Activated T-helper 1 cell treated with anti-CD3 and anti-CD28 coated beads, Interleukin-12 subunit alpha, Interleukin-12 subunit beta, Interleukin-2, Interleukin-4 antibody, amounts not matched to agents 30 ng/mL and 10 ng/mL and 1 ng/mL, durations not matched to agents 14 hours and 24 hours and 36 hours (primary cell): ENCODE data around the gene FGF11. TPM values are rescaled to one million over a fixed set of nuclear protein-coding genes. Genes with fewer than 3 reads are reported as not detected.
A peak's percentile ranks its signal among the peaks of the same experiment; 100 is the strongest.

Experiments used
- DNase-seq: peaks from one replicate; pipeline ENCODE4 v3.0.0; 2021; ENCODE audit warnings: low spot score
- H3K27ac Mint-ChIP-seq: one replicate; pipeline ENCODE4 v1.8.0; 2021; ENCODE audit warnings: mild to moderate bottlenecking, mixed read lengths
- H3K27me3 Mint-ChIP-seq: one replicate; pipeline ENCODE4 v1.8.0; 2022; ENCODE audit warnings: mild to moderate bottlenecking, moderate library complexity, mixed read lengths; ENCODE audit not compliant: insufficient read depth
- H3K36me3 Mint-ChIP-seq: one replicate; pipeline ENCODE4 v1.8.0; 2021; ENCODE audit warnings: low read depth, mixed read lengths
- H3K4me1 Mint-ChIP-seq: one replicate; pipeline ENCODE4 v1.8.0; 2021; ENCODE audit warnings: low read depth, mixed read lengths
- H3K4me3 Mint-ChIP-seq: one replicate; pipeline ENCODE4 v1.8.0; 2021; ENCODE audit warnings: mild to moderate bottlenecking, moderate library complexity, mixed read lengths
- H3K9me3 Mint-ChIP-seq: one replicate; pipeline ENCODE4 v1.8.0; 2021; ENCODE audit warnings: mixed read lengths
- intact Hi-C: fragments of 100-400 bp; cut with micrococcal nuclease; formaldehyde crosslinking; loops from one replicate; pipeline ENCODE4 v1.15.1; 2024
- total RNA-seq: library from RNA; stranded (reverse); gene quantifications from 2 replicates; pipeline ENCODE4 v1.2.3, GENCODE V29; 2022

FGF11 gene
- total RNA-seq, 1 donor from 2014 or later: 6.4 TPM

DNA sequence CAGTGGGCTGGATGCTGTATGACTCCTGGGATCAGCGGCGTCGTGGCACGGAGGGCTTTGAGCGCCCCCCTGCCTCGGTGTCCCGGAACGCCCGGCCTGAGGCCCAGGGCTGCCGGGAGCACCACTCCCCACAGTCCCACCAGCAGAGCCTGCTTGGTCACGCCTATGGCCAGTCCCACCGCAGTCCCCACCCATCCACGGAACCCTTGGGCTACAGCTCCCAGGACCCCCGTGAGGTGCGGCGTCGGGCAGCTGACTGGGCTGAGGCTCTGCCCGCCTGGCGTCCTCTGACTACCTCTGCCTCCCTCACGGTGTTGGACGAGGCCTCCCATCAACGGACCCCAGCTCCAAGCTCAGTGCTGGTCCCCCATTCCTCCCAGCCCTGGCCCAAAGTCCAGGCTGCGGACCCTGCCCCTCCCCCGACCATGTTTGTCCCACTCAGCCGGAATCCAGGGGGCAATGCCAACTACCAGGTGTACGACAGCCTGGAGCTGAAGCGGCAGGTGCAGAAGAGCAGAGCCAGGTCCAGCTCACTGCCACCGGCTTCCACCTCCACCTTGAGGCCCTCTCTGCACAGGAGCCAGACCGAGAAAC is 12.3 kb upstream of the FGF11 start:
- no peak overlapping the region for H3K27ac Mint-ChIP-seq
- H3K4me3 Mint-ChIP-seq: no peak overlapping the region
- no peaks in the 10 kb centered on the region for H3K36me3 Mint-ChIP-seq
- no peaks in the 10 kb centered on the region for H3K27me3 Mint-ChIP-seq
- no peaks in the 10 kb centered on the region for H3K9me3 Mint-ChIP-seq
- intact Hi-C loops: no loop called here
- DNase-seq: no peak
- no peaks in the 10 kb centered on the region for H3K4me1 Mint-ChIP-seq

- no peaks in the 10 kb centered on the region for H3K36me3 Mint-ChIP-seq
- intact Hi-C loops: no loop called here
- H3K27ac Mint-ChIP-seq: no peak overlapping the region
- no peak for DNase-seq
- no peaks in the 10 kb centered on the region for H3K9me3 Mint-ChIP-seq
- no peak overlapping the region for H3K4me3 Mint-ChIP-seq
- no peaks in the 10 kb centered on the region for H3K27me3 Mint-ChIP-seq
- no peaks in the 10 kb centered on the region for H3K4me1 Mint-ChIP-seq
Observed at GRCh38 chr17:7427549-7427948, 11.8 kb upstream of the FGF11 start.

- Mint-ChIP-seq H3K36me3 (no peaks in the 10 kb centered on the region), H3K27me3 (no peaks in the 10 kb centered on the region), H3K4me3 (no peak within 1 kb of the TSS), H3K27ac (no peak within 1 kb of the TSS), H3K9me3 (no peaks in the 10 kb centered on the region), H3K4me1 (no peaks in the 10 kb centered on the region)
- intact Hi-C loops: no loop called here
- no peak for DNase-seq
Observed at GRCh38 chr17:7428557-7428956, 10.8 kb upstream of the FGF11 start, which contains the start of gene SPEM3. SPEM3 (plus strand) TSS chr17:7428857; CDS start chr17:7428903, 46 bp downstream.

- Mint-ChIP-seq H3K4me1 (no peaks in the 10 kb centered on the region), H3K9me3 (no peaks in the 10 kb centered on the region), H3K27me3 (no peaks in the 10 kb centered on the region), H3K36me3 (no peaks in the 10 kb centered on the region), H3K27ac (no peak overlapping the region), H3K4me3 (no peak overlapping the region)
- intact Hi-C loops: no loop called here
- no peak for DNase-seq
Observed at GRCh38 chr17:7429722-7430121, 9.6 kb upstream of the FGF11 start.

DNA sequence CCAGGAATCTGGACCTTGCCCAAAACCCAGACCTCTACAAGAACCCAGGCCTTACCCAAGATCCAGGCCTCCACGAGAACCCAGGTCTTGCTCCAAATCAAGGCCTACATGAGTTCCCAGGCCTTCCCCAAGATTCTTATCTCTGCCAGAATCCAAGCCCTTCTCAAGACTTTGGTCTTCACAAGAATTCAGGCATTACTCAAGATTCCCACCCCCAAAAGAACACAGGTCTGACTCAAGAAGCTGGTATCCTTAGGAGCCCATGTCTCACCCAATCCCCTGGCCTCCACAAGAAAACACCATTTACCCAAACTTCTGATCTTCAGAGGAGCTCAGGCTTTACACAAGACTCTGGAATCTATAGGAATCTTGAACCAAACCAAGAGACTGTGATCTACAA is 8.1 kb upstream of the FGF11 start:
- peaks cover 8% of the 10 kb centered on the region for H3K4me1 Mint-ChIP-seq
- H3K27me3 Mint-ChIP-seq: no peaks in the 10 kb centered on the region
- intact Hi-C loops: no loop called here
- no peak overlapping the region for H3K4me3 Mint-ChIP-seq
- DNase-seq: no peak
- no peak overlapping the region for H3K27ac Mint-ChIP-seq
- no peaks in the 10 kb centered on the region for H3K36me3 Mint-ChIP-seq
- H3K9me3 Mint-ChIP-seq: no peaks in the 10 kb centered on the region

GRCh38 chr17:7432296-7432695 is 7.0 kb upstream of the FGF11 start:
- intact Hi-C loops: no loop called here
- DNase-seq: no peak
- H3K9me3 Mint-ChIP-seq: no peaks in the 10 kb centered on the region
- H3K4me3 Mint-ChIP-seq: no peak overlapping the region
- H3K4me1 Mint-ChIP-seq: peaks cover 16% of the 10 kb centered on the region
- H3K36me3 Mint-ChIP-seq: no peaks in the 10 kb centered on the region
- no peaks in the 10 kb centered on the region for H3K27me3 Mint-ChIP-seq
- no peak overlapping the region for H3K27ac Mint-ChIP-seq

- intact Hi-C loops: loop anchor here (1.0 to 5.0 kb wide), 14 partner anchors 19 to 421 kb away; partner anchors contain the start of genes EIF5A, ELP5, NAA38 and NEURL4
- Mint-ChIP-seq H3K4me3 (peak overlapping the region; percentile 91), H3K9me3 (no peaks in the 10 kb centered on the region), H3K36me3 (peaks cover 7% of the 10 kb centered on the region), H3K27ac (peak overlapping the region; percentile 94), H3K4me1 (peaks cover 43% of the 10 kb centered on the region), H3K27me3 (peaks cover 5% of the 10 kb centered on the region)
- DNase-seq: peak; percentile 68
Observed at GRCh38 chr17:7435676-7436555, 3.4 kb upstream of the FGF11 start.

- Mint-ChIP-seq H3K4me1 (peaks cover 43% of the 10 kb centered on the region), H3K9me3 (no peaks in the 10 kb centered on the region), H3K36me3 (peaks cover 9% of the 10 kb centered on the region), H3K27me3 (peaks cover 5% of the 10 kb centered on the region), H3K27ac (peak overlapping the region; percentile 94), H3K4me3 (peak overlapping the region; percentile 91)
- DNase-seq: peak; percentile 81
- intact Hi-C loops: loop anchor here (1.0 to 5.0 kb wide), 4 partner anchors 42 to 389 kb away; partner anchors contain the start of gene PLSCR3
Observed at GRCh38 chr17:7436556-7437368, 2.5 kb upstream of the FGF11 start.

- H3K27ac Mint-ChIP-seq: peak overlapping the region; percentile 65
- peaks cover 7% of the 10 kb centered on the region for H3K27me3 Mint-ChIP-seq
- peaks cover 10% of the 10 kb centered on the region for H3K36me3 Mint-ChIP-seq
- intact Hi-C loops: loop anchor here (1.0 to 5.0 kb wide), 4 partner anchors 43 to 390 kb away; partner anchors contain the start of gene PLSCR3
- DNase-seq: no peak
- H3K4me1 Mint-ChIP-seq: peaks cover 43% of the 10 kb centered on the region
- no peaks in the 10 kb centered on the region for H3K9me3 Mint-ChIP-seq
- peak overlapping the region; percentile 91 for H3K4me3 Mint-ChIP-seq
Observed at GRCh38 chr17:7437369-7437863, 1.9 kb upstream of the FGF11 start.

DNA sequence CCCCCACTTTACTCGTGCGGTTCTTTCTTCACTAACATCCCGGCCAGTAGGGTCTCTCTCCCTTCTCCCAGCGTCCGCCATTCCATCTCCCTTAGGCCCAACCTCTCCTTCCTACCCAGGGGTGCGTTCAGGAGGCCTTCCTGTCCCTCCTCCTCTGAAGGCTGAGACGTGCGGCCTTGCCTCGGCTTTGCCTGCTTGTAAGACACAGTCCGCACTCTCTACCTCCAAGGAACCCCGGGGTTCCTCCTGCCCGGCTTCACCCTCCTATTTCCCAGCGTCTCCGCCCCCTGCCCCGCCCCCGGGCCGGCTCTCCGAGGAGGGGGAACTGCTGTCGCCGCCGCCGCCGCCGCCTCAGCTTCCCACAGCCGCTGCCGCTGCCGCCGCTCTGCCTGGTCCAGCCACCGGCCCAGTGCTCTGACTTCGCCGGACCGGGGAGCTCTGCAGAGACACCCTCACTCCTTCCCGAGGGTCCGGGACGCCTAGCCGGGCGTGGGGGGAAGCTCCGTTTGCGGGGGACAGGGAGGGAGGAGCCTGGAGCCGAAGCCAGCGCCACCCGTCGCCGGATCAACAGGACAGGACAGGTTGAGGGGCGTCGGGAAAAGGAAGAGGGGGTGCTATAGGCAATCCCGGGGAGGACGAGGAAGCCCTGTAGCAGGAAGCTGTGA is 1.2 kb upstream of the FGF11 start:
- DNase-seq: peak; percentile 72
- Mint-ChIP-seq H3K4me1 (peaks cover 43% of the 10 kb centered on the region), H3K9me3 (no peaks in the 10 kb centered on the region), H3K27ac (peak overlapping the region; percentile 85), H3K36me3 (peaks cover 14% of the 10 kb centered on the region), H3K27me3 (peaks cover 7% of the 10 kb centered on the region), H3K4me3 (peak overlapping the region; percentile 81)
- intact Hi-C loops: loop anchor here (1.0 to 5.0 kb wide), 4 partner anchors 43 to 391 kb away; partner anchors contain the start of gene PLSCR3

DNA sequence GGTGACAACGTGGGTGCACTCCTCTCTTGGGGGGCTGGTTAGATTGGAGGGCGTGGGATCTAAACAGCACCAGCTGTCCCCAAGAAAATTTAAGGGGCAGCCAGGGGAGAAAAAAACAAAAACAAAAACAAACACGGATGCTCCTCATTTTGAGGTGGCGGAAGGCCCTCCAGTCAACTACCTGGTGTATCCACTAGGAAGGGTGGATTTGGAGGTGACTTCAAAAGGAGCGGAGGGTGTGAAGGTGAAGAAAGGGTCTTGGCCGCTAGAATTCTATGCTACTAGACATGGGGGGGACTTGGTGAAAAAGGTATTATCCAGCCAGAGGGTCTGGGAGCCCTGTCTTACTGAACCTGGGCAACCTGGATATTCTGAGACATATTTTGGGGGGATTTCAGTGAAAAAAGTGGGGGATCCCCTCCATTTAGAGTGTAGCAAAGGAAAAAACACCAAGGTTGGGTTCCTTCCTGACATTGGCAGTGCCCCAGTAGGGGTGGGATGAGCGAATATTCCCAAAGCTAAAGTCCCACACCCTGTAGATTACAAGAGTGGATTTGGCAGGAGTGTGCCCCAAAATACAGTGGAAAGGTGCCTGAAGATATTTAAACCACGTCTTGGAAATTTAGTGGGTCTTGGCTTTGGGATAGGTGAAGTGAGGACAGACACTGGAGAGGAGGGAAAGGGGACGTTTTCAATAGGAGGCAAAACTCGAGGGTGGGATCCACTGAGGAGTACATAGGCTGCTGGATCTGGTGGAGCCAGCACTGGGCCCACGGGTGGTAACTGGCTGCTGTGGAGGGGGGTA is 454 bp upstream of the FGF11 start:
- H3K4me1 Mint-ChIP-seq: peaks cover 43% of the 10 kb centered on the region
- peaks cover 7% of the 10 kb centered on the region for H3K27me3 Mint-ChIP-seq
- intact Hi-C loops: loop anchor here (1.0 to 5.0 kb wide), 3 partner anchors 8 to 392 kb away; no protein-coding TSS in a partner anchor
- DNase-seq: no peak
- H3K36me3 Mint-ChIP-seq: peaks cover 16% of the 10 kb centered on the region
- peak overlapping the region; percentile 85 for H3K27ac Mint-ChIP-seq
- peak overlapping the region; percentile 81 for H3K4me3 Mint-ChIP-seq
- H3K9me3 Mint-ChIP-seq: no peaks in the 10 kb centered on the region
